ENCODE measurements around the gene STK11IP. TPM values are rescaled to one million over a fixed set of nuclear protein-coding genes. Genes with fewer than 3 reads are reported as not detected.

The STK11IP gene
- total and polyA plus RNA-seq, 10 of the 15 experiments (the other 5 are each of a cell fraction or from before 2014, with no cell fraction given), result 0.42 to 24.0 (median 11.4) TPM

GRCh38 chr2:219555956-219556355 lies 41.7 kb upstream of the STK11IP start:
- POLR2A ChIA-PET, result no interaction called here
- WGBS (ENCODE audit: insufficient coverage, insufficient replicate concordance, low lambda C conversion rate, missing lambda C conversion rate), result 70% methylated on average over 20 of the region's 20 CpGs
- SMC1A ChIA-PET (ENCODE audit: uncharacterized antibody, unreplicated experiment), result no interaction called here
- in situ Hi-C loops (cut with MboI) (no loop called here), intact Hi-C loops (cut with micrococcal nuclease; ENCODE audit: unreplicated experiment) (no loop called here)
- no peak overlapping the region for H3K27ac ChIP-seq (ENCODE audit: control insufficient read depth, insufficient read depth)
- H3K9ac ChIP-seq (ENCODE audit: control insufficient read depth, insufficient read depth, low read length), result no peak overlapping the region
- FAIRE-seq, result no peak
- CTCF ChIA-PET, result no interaction called here
- BruUV-seq (replicated peaks), result no TSS peak
- RAD21 ChIA-PET (ENCODE audit: unreplicated experiment), result no interaction called here
- H3K36me3 ChIP-seq (ENCODE audit: control insufficient read depth in 2 of 2, insufficient read depth in 2 of 2, low read length in 1 of 2), result no peaks in the 10 kb centered on the region
- H3K9me3 ChIP-seq (replicated peaks; ENCODE audit: control insufficient read depth, insufficient read depth, low read length), result no peaks in the 10 kb centered on the region; the same call in 2 of the 3 replicates
- H2AFZ ChIP-seq (ENCODE audit: control insufficient read depth, low read depth, low read length), result no peak overlapping the region
- H3K79me2 ChIP-seq (ENCODE audit: control insufficient read depth, insufficient read depth, low read length), result no peaks in the 10 kb centered on the region
- H3K4me1 ChIP-seq (ENCODE audit: control insufficient read depth, insufficient read depth, low read length), result no peaks in the 10 kb centered on the region; the same call in 1 of the 2 replicates
- ATAC-seq, result no peak
- TF ChIP-seq CEBPB (IDR thresholded peaks at IDR 0.05; ENCODE audit: borderline replicate concordance in 1 of 2, low read depth in 2 of 2, low read length in 2 of 2) (no peak), NFYB (IDR thresholded peaks at IDR 0.05; ENCODE audit: insufficient read depth, low read depth, low read length) (no peak), ATF7 (IDR thresholded peaks at IDR 0.05; ENCODE audit: low read depth) (no peak), IKZF1 (conservative IDR thresholded peaks at IDR 0.05) (no peak)
- TF ChIP-seq, protein P1, sequence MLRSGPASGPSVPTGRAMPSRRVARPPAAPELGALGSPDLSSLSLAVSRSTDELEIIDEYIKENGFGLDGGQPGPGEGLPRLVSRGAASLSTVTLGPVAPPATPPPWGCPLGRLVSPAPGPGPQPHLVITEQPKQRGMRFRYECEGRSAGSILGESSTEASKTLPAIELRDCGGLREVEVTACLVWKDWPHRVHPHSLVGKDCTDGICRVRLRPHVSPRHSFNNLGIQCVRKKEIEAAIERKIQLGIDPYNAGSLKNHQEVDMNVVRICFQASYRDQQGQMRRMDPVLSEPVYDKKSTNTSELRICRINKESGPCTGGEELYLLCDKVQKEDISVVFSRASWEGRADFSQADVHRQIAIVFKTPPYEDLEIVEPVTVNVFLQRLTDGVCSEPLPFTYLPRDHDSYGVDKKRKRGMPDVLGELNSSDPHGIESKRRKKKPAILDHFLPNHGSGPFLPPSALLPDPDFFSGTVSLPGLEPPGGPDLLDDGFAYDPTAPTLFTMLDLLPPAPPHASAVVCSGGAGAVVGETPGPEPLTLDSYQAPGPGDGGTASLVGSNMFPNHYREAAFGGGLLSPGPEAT (IDR thresholded peaks at IDR 0.05; ENCODE audit: low read depth), result no peak
- TF ChIP-seq, protein P2, sequence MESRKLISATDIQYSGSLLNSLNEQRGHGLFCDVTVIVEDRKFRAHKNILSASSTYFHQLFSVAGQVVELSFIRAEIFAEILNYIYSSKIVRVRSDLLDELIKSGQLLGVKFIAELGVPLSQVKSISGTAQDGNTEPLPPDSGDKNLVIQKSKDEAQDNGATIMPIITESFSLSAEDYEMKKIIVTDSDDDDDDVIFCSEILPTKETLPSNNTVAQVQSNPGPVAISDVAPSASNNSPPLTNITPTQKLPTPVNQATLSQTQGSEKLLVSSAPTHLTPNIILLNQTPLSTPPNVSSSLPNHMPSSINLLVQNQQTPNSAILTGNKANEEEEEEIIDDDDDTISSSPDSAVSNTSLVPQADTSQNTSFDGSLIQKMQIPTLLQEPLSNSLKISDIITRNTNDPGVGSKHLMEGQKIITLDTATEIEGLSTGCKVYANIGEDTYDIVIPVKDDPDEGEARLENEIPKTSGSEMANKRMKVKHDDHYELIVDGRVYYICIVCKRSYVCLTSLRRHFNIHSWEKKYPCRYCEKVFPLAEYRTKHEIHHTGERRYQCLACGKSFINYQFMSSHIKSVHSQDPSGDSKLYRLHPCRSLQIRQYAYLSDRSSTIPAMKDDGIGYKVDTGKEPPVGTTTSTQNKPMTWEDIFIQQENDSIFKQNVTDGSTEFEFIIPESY (IDR thresholded peaks at IDR 0.05), result no peak
- H3K4me3 ChIP-seq, result no peak overlapping the region
- DNase-seq (ENCODE audit: low read depth, low spot score), result no peak
- H4K20me1 ChIP-seq (ENCODE audit: control insufficient read depth, insufficient read depth), result no peaks in the 10 kb centered on the region
- H3K4me2 ChIP-seq (ENCODE audit: control insufficient read depth, insufficient read depth), result no peak overlapping the region
- peaks cover under 1 to 4% of the 10 kb centered on the region in 2 experiments for H3K27me3 ChIP-seq (replicated peaks in 1 of 2; ENCODE audit: control insufficient read depth in 2 of 2, insufficient read depth in 2 of 2, low read length in 1 of 2)
